ENCODE results near the gene PRR13. TPM values are rescaled to one million over a fixed set of nuclear protein-coding genes. Genes with fewer than 3 reads are reported as not detected.
A peak's percentile ranks its signal among the peaks of the same experiment; 100 is the strongest.

PRR13 gene
- polyA plus RNA-seq, 2 donors = 73.8 to 119 TPM

- Histone ChIP-seq H3K36me3 (ENCODE audit: control insufficient read depth in 2 of 2, insufficient read depth in 2 of 2, low read length in 1 of 2) (peaks cover 6 to 14% of the 10 kb centered on the region in 2 donors), H3K27ac (ENCODE audit: low read depth in 2 of 2, low read length in 1 of 2) (no peak overlapping the region), H3K4me3 (ENCODE audit: low read depth in 1 of 2, low read length in 2 of 2) (no peak overlapping the region), H3K9me3 (ENCODE audit: control insufficient read depth in 2 of 2, insufficient read depth in 1 of 2, low read depth in 1 of 2, low read length in 1 of 2) (no peaks in the 10 kb centered on the region), H3K4me1 (ENCODE audit: control insufficient read depth in 2 of 2, insufficient read depth in 2 of 2, low read length in 1 of 2) (peaks cover 5 to 14% of the 10 kb centered on the region in 2 donors), H3K27me3 (ENCODE audit: control insufficient read depth in 1 of 2, insufficient read depth in 2 of 2, low read length in 2 of 2) (no peaks in the 10 kb centered on the region)
- WGBS, 2 donors = 82 to 84% methylated on average over 17 of the region's 17 CpGs
Measured at GRCh38 chr12:53486736-53487487, 45.4 kb downstream of the PRR13 start.

GRCh38 chr12:53489242-53489864 lies 47.8 kb downstream of the PRR13 start:
- Histone ChIP-seq H3K27ac (ENCODE audit: low read depth in 2 of 2, low read length in 1 of 2) (no peak overlapping the region), H3K9me3 (ENCODE audit: control insufficient read depth in 2 of 2, insufficient read depth in 1 of 2, low read depth in 1 of 2, low read length in 1 of 2) (no peaks in the 10 kb centered on the region), H3K4me3 (ENCODE audit: low read depth in 1 of 2, low read length in 2 of 2) (no peak overlapping the region), H3K27me3 (ENCODE audit: control insufficient read depth in 1 of 2, insufficient read depth in 2 of 2, low read length in 2 of 2) (no peaks in the 10 kb centered on the region), H3K36me3 (ENCODE audit: control insufficient read depth in 2 of 2, insufficient read depth in 2 of 2, low read length in 1 of 2) (peaks cover 6 to 12% of the 10 kb centered on the region in 2 donors), H3K4me1 (ENCODE audit: control insufficient read depth in 2 of 2, insufficient read depth in 2 of 2, low read length in 1 of 2) (peaks cover 0 to 8% of the 10 kb centered on the region in 2 donors)
- WGBS, 2 donors = 87 to 92% methylated on average over 5 of the region's 5 CpGs

GRCh38 chr12:53492188-53492587 lies 50.7 kb downstream of the PRR13 start:
- no peaks in the 10 kb centered on the region for H3K27me3 ChIP-seq (ENCODE audit: control insufficient read depth in 1 of 2, insufficient read depth in 2 of 2, low read length in 2 of 2)
- 60 to 63% methylated on average over 20 of the region's 20 CpGs for WGBS, 2 donors
- peak overlapping the region; percentile 15 to 59 for H3K27ac ChIP-seq (ENCODE audit: low read depth in 2 of 2, low read length in 1 of 2)
- no peaks in the 10 kb centered on the region for H3K36me3 ChIP-seq (ENCODE audit: control insufficient read depth in 2 of 2, insufficient read depth in 2 of 2, low read length in 1 of 2)
- peak overlapping the region in 1 of 2 donors; percentile 53 for H3K4me3 ChIP-seq (ENCODE audit: low read depth in 1 of 2, low read length in 2 of 2)
- H3K4me1 ChIP-seq (ENCODE audit: control insufficient read depth in 2 of 2, insufficient read depth in 2 of 2, low read length in 1 of 2) = peaks cover 0 to 6% of the 10 kb centered on the region in 2 donors
- no peaks in the 10 kb centered on the region for H3K9me3 ChIP-seq (ENCODE audit: control insufficient read depth in 2 of 2, insufficient read depth in 1 of 2, low read depth in 1 of 2, low read length in 1 of 2)

DNA sequence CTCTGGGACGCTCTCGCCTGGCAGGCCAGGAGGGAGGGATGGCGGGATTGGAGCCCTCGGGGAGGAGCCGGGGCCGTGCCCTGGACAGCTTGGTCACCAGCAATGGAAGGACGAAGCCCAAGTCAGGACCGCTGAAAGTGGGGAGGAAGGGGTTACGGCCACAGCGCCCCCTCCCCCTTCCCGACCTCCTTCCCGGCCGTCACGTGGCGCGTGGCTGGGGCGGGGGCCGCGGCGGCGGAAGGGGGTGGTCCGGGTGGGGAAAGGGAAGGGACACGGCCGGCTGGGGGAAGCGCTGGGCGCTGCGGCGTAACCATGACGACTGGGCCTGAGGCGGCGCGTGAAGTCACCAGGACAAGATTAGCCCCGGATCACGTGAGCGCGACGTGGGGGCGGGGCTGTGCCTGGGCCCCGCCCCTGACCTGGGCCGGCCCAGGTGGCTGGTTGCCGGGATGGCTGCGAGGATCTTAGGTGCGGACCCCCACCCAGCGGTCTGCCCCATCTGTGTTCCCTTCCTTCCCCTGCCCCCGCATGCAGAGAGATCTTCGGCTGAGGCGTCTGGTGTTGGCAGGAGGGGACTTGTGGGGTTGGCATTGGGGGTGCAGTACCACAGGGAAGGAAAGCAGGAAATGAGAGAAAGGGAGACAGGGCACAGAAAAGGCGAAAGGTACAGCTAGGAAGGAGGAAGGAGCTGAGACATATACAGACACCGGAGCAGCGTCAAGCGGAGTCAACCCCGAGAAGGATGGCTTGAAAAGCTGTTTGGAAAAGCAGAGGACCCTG lies 51.5 kb downstream of the PRR13 start:
- H3K4me1 ChIP-seq (ENCODE audit: control insufficient read depth in 2 of 2, insufficient read depth in 2 of 2, low read length in 1 of 2) = peaks cover 0 to 6% of the 10 kb centered on the region in 2 donors
- WGBS, 2 donors = 1 to 2% methylated on average over 48 to 52 of the region's 52 CpGs
- peak overlapping the region; percentile 53 to 61 for H3K4me3 ChIP-seq (ENCODE audit: low read depth in 1 of 2, low read length in 2 of 2)
- H3K36me3 ChIP-seq (ENCODE audit: control insufficient read depth in 2 of 2, insufficient read depth in 2 of 2, low read length in 1 of 2) = no peaks in the 10 kb centered on the region
- H3K27ac ChIP-seq (ENCODE audit: low read depth in 2 of 2, low read length in 1 of 2) = peak overlapping the region; percentile 59 to 78
- no peaks in the 10 kb centered on the region for H3K27me3 ChIP-seq (ENCODE audit: control insufficient read depth in 1 of 2, insufficient read depth in 2 of 2, low read length in 2 of 2)
- no peaks in the 10 kb centered on the region for H3K9me3 ChIP-seq (ENCODE audit: control insufficient read depth in 2 of 2, insufficient read depth in 1 of 2, low read depth in 1 of 2, low read length in 1 of 2)

GRCh38 chr12:53493610-53494391 lies 52.3 kb downstream of the PRR13 start:
- H3K4me1 ChIP-seq (ENCODE audit: control insufficient read depth in 2 of 2, insufficient read depth in 2 of 2, low read length in 1 of 2) = peaks cover 0 to 10% of the 10 kb centered on the region in 2 donors

More at GRCh38 chr12:53493610-53494391, 52.3 kb downstream of the PRR13 start:
- no peaks in the 10 kb centered on the region for H3K9me3 ChIP-seq (ENCODE audit: control insufficient read depth in 2 of 2, insufficient read depth in 1 of 2, low read depth in 1 of 2, low read length in 1 of 2)
- peak overlapping the region in 1 of 2 donors; percentile 53 for H3K4me3 ChIP-seq (ENCODE audit: low read depth in 1 of 2, low read length in 2 of 2)
- H3K36me3 ChIP-seq (ENCODE audit: control insufficient read depth in 2 of 2, insufficient read depth in 2 of 2, low read length in 1 of 2) = no peaks in the 10 kb centered on the region
- peak overlapping the region; percentile 36 to 78 for H3K27ac ChIP-seq (ENCODE audit: low read depth in 2 of 2, low read length in 1 of 2)
- 28 to 33% methylated on average over 11 of the region's 11 CpGs for WGBS, 2 donors
- no peaks in the 10 kb centered on the region for H3K27me3 ChIP-seq (ENCODE audit: control insufficient read depth in 1 of 2, insufficient read depth in 2 of 2, low read length in 2 of 2)

Other genes starting within 250 kb of the PRR13 start
- gene ITGB7, start 234.5 kb upstream of the PRR13 start, polyA plus RNA-seq = 1 to 10 TPM; 7.5 to 8.0 TPM
- gene RARG, start 209.5 kb upstream of the PRR13 start, polyA plus RNA-seq = 100 to 1,000 TPM in 1 of 2 donors, 10 to 100 TPM in 1; 84.8 to 104 TPM
- 10 to 100 TPM; 43.8 to 66.1 TPM for gene ESPL1, start 173.4 kb upstream of the PRR13 start, polyA plus RNA-seq
- gene PFDN5, start 146.2 kb upstream of the PRR13 start, polyA plus RNA-seq = 100 to 1,000 TPM; 612 to 762 TPM
- 10 to 100 TPM; 41.8 to 75.0 TPM for gene MYG1, start 142.0 kb upstream of the PRR13 start, polyA plus RNA-seq
- 10 to 100 TPM; 31.4 to 41.2 TPM for gene AAAS, start 120.1 kb upstream of the PRR13 start, polyA plus RNA-seq
- gene SP7, start 105.4 kb upstream of the PRR13 start, polyA plus RNA-seq = not detected
- gene SP1, start 61.6 kb upstream of the PRR13 start, polyA plus RNA-seq = 10 to 100 TPM; 21.6 to 22.3 TPM
- gene AMHR2, start 17.9 kb upstream of the PRR13 start, polyA plus RNA-seq = under 1 TPM in 1 of 2 donors, not detected in 1; 0.08 TPM
- 100 to 1,000 TPM; 330 to 344 TPM for gene PCBP2, start 10.4 kb downstream of the PRR13 start, polyA plus RNA-seq
- gene MAP3K12, start 57.7 kb downstream of the PRR13 start, polyA plus RNA-seq = 1 to 10 TPM; 6.2 to 8.5 TPM
- 10 to 100 TPM; 20.1 to 24.8 TPM for gene TARBP2, start 59.5 kb downstream of the PRR13 start, polyA plus RNA-seq
- gene NPFF, start 65.8 kb downstream of the PRR13 start, polyA plus RNA-seq = under 1 TPM in 1 of 2 donors, not detected in 1; 0.12 TPM
- 10 to 100 TPM; 15.9 to 23.5 TPM for gene ATF7, start 184.6 kb downstream of the PRR13 start, polyA plus RNA-seq
- gene ATP5MC2, start 234.3 kb downstream of the PRR13 start, polyA plus RNA-seq = 100 to 1,000 TPM; 334 to 466 TPM